Measurements from ENCODE around the gene DPP9.

DNA sequence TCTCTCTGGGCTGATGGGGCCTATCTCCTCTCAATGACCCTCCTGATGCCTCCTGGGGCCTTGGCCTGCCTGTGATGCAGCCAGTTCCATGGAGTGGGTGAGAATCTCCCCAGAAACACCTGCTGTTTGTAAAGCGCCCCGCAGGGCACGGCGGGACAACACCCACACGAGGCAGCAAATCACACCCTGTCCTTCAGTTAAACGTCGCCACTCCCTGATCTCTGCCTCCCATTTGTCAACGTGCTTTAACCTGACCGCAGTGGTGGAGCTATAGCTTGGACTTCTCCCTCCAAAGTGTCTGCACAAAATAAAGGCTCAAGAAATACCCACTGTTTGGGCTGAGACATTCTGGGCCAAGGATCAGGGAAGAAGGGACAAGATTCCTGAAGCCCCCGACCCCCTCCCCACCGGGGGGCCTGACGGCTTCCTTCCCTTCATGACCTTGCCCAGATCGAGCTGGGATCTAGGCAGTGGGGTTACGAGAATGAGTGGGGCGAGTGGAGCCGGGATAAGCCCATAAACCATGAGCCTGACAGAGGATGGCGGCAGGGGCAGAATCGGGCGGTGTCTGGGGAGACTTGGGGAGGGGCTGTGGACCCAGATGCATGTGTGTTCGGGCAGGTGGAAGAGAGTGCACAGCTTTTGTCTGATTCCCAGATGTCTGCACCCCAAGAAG is 61.5 kb downstream of the DPP9 start:
- TF ChIP-seq, protein P1, sequence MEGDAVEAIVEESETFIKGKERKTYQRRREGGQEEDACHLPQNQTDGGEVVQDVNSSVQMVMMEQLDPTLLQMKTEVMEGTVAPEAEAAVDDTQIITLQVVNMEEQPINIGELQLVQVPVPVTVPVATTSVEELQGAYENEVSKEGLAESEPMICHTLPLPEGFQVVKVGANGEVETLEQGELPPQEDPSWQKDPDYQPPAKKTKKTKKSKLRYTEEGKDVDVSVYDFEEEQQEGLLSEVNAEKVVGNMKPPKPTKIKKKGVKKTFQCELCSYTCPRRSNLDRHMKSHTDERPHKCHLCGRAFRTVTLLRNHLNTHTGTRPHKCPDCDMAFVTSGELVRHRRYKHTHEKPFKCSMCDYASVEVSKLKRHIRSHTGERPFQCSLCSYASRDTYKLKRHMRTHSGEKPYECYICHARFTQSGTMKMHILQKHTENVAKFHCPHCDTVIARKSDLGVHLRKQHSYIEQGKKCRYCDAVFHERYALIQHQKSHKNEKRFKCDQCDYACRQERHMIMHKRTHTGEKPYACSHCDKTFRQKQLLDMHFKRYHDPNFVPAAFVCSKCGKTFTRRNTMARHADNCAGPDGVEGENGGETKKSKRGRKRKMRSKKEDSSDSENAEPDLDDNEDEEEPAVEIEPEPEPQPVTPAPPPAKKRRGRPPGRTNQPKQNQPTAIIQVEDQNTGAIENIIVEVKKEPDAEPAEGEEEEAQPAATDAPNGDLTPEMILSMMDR (conservative IDR thresholded peaks at IDR 0.05; ENCODE audit: low read length), result no peak
- TF ChIP-seq EZH2phosphoT487 (IDR thresholded peaks at IDR 0.05; ENCODE audit: borderline replicate concordance), result no peak
